HG03354 (cell line): ENCODE measurements around the gene ID4.
A peak's percentile ranks its signal among the peaks of the same experiment; 100 is the strongest.

ENCODE experiments used
- ATAC-seq: cut with Tn5 transposase; IDR thresholded peaks from one replicate; pipeline ENCODE4 v1.9.1; 2021; ENCODE audit warnings: mild to moderate bottlenecking; ENCODE audit not compliant: unreplicated experiment, poor library complexity, severe bottlenecking

Gene ID4

GRCh38 chr6:19830171-19830570 lies 7.0 kb upstream of the ID4 start:
- ATAC-seq: no peak

DNA sequence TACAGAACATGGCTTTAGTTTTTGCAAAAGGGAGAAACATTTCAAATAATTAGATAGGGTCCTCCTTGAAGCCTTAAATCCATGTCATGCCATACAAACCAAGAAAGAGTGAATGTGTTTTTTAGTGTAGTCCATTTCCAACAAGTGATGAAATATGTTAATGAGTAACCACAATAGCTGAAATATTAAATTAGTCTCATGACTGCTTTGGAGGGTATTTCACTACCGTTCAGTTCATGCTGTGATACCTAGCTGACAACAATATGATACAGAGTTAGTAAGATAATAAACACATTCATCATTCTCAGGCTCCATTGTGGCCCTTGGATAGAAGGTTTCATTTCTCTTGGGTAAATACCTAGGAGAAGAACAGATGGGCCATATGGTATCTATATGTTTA lies 5.8 kb upstream of the ID4 start:
- no peak for ATAC-seq

DNA sequence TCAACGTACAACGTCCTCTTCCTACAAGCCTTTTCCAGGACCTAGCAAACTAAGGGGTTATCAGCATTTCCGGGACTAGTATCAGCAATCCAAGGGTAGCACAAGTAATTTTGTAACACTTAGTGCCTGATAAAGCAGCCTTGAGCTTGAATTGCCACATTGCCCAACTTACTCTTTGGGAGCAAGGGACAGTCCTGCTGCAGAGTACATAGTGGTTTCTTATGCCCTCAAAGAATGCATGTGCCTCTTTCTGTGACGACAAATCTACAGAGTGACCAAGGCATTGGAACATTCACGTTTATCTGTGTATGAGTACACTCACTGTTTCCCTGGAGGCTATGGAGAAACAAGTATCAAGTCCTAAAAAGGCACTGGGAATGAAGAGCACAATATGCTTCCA lies 3.2 kb upstream of the ID4 start:
- no peak for ATAC-seq

- ATAC-seq: no peak
Observed at GRCh38 chr6:19834858-19835257, 2.3 kb upstream of the ID4 start.

GRCh38 chr6:19835605-19836004 lies 1.6 kb upstream of the ID4 start:
- no peak for ATAC-seq

DNA sequence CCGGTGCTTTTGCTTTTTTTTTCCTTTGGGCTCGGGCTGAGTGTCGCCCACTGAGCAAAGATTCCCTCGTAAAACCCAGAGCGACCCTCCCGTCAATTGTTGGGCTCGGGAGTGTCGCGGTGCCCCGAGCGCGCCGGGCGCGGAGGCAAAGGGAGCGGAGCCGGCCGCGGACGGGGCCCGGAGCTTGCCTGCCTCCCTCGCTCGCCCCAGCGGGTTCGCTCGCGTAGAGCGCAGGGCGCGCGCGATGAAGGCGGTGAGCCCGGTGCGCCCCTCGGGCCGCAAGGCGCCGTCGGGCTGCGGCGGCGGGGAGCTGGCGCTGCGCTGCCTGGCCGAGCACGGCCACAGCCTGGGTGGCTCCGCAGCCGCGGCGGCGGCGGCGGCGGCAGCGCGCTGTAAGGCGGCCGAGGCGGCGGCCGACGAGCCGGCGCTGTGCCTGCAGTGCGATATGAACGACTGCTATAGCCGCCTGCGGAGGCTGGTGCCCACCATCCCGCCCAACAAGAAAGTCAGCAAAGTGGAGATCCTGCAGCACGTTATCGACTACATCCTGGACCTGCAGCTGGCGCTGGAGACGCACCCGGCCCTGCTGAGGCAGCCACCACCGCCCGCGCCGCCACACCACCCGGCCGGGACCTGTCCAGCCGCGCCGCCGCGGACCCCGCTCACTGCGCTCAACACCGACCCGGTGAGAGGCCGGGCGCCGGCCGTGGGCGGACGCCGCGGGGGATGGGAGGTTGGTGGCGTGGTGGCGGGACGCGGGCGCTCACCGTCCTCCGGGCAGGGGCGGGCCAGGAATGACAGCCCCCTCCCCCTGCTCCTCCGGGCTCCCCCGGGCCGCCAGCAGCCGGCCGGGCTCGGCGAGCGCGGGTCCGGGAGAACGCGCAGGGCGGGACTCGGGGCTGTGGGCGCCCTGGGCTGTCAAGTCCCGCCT lies 606 bp downstream of the ID4 start:
- ATAC-seq: peak; percentile 34

DNA sequence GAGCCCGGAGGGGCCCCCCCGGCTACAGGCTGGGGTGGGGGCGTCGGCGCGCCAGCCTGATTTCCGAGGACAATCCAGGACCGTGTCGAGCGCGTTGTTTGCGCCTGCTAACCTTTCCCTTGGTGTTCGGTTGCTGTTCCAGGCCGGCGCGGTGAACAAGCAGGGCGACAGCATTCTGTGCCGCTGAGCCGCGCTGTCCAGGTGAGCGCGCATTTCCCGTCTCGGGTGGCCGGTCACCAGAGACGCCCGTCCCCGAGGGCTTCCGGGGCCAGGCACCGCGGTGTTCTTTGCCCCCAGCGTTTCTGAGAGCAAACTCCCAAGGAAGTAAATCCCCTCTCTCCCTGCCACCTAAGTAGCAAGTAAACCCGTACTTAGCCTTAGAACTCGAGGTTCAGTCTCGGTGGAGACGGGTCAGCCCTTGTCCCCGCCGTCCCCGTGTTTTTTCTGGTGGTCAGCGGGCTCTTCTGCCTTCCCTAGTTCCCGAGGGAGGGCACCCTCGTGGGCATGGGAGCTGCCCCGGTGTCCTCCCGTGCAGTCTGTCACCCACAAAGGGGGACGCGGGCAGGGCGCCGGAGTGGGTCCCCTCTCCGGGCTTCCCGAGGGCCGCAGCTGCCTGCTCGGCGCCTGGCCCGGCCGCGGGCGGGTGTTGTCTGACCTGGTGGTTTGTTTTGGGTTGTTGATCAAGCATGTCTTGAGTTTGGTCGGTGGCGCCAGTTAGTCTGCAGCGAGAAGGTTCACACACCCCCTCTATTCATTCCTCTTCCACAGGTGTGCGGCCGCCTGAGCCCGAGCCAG lies 1.5 kb downstream of the ID4 start:
- ATAC-seq: peak; percentile 52

- no peak for ATAC-seq
Observed at GRCh38 chr6:19839237-19839546, 2.0 kb downstream of the ID4 start.

- no peak for ATAC-seq
Observed at GRCh38 chr6:19839788-19840187, 2.6 kb downstream of the ID4 start.

DNA sequence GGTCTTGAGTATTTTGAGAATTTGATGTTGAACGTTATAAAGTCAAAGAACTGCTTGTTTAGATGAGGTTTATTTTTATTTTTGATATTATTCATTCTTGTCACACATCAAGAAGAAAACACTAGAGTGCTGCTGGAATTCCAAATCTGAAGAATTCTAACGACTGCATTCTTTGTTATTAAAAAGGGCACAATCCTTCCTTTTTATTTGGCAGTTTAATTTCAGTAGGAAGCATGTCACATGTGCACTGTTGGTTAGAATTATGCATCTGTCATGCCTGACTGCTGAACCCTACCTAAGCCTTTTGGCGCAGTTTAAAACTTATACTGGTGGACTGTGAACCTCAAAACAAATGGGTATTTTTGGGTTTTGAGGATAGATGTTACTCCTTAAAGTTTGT lies 4.0 kb downstream of the ID4 start:
- ATAC-seq: no peak

DNA sequence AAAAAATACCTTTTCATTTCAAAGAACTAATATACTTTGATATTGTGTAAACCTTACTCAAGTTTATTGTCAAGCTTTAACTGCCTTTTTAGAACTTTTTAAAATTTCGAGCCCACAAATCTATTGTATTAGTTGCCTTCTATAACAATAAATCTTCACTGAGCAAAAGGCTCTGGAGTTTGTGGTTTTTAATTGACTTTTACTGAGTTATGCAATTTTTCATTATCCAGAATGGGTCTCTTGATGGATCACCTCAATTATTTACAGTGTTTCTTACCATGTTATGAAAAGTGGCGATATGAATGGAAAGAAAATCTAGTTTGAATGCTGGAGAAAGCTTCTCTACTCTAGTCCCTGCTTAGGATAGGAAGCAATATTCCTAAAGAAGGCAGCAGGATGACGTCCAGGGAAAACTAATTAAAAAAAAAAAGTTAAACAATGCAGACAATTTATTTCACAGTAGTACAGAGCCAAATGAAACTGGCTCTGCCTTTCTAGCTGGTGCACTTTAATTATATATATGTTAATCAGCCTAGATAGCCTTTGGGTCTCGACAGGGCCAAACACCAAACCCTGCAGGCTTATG lies 5.0 kb downstream of the ID4 start:
- no peak for ATAC-seq

- ATAC-seq: no peak
Observed at GRCh38 chr6:19844689-19845088, 7.5 kb downstream of the ID4 start.

- ATAC-seq: no peak
Observed at GRCh38 chr6:19845266-19846041, 8.3 kb downstream of the ID4 start.

GRCh38 chr6:19848465-19849029 lies 11.4 kb downstream of the ID4 start:
- no peak for ATAC-seq

- no peak for ATAC-seq
Observed at GRCh38 chr6:19849196-19849595, 12.0 kb downstream of the ID4 start.

DNA sequence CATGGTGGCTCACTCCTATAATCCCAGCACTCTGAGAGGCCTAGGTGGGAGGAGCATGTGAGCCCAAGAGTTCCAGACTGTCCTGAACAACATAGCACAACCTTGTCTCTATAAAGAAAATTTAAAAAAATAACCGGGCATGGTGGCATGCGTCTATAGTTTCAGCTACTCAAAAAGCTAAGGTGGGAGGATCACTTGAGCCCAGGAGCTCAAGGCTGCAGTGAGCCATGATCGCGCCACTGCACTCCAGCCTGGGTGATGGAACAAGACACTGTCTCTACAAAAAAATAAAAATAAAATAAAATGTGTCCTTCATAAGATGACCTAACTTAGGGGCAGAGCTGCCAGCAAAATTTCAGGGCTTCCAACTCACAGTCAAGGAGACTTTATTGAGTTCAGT lies 12.6 kb downstream of the ID4 start:
- ATAC-seq: no peak

- ATAC-seq: peak; percentile 62
Observed at GRCh38 chr6:19851241-19852089, 14.3 kb downstream of the ID4 start.

- no peak for ATAC-seq
Observed at GRCh38 chr6:19852090-19852457, 14.9 kb downstream of the ID4 start.

- ATAC-seq: no peak
Observed at GRCh38 chr6:19852927-19853326, 15.8 kb downstream of the ID4 start.
